Measurements from ENCODE around the gene BCAP31.
"Not testable (repeated sequence)": the region's sequence is repeated elsewhere in the genome, so short reads cannot be mapped to it uniquely, and the experiment has no call there.

BCAP31 gene

GRCh38 chrX:153707406-153707805 is 16.8 kb downstream of the BCAP31 start:
- DNase-seq: no peak

- DNase-seq: no peak
Observed at GRCh38 chrX:153706799-153707198, 17.4 kb downstream of the BCAP31 start.

- not testable (repeated sequence) for DNase-seq
Observed at GRCh38 chrX:153705403-153706060, 18.7 kb downstream of the BCAP31 start.

GRCh38 chrX:153704631-153705402 is 19.4 kb downstream of the BCAP31 start:
- DNase-seq: not testable (repeated sequence)

GRCh38 chrX:153704021-153704526 is 20.1 kb downstream of the BCAP31 start:
- no peak for DNase-seq

DNA sequence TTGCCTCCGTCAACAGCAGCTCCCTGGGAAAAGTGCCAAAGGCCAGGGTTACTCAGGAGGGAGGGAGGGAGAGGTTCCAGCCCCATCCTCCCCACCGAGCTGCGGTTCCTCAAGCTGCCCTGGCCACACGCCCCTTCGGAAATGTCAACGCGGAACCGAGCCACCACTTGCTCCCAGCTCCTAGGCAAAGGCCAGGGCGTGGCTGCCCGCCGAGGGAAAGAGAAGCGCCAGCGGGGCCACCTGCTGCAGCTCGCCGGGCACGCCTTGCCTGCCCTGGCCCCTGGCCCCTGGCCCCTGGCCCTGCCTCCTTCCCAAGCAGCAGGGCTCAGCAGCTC is 21.2 kb downstream of the BCAP31 start:
- no peak for DNase-seq

- DNase-seq: no peak
Observed at GRCh38 chrX:153702336-153703035, 21.7 kb downstream of the BCAP31 start.

GRCh38 chrX:153701706-153702105 is 22.5 kb downstream of the BCAP31 start:
- DNase-seq: no peak

DNA sequence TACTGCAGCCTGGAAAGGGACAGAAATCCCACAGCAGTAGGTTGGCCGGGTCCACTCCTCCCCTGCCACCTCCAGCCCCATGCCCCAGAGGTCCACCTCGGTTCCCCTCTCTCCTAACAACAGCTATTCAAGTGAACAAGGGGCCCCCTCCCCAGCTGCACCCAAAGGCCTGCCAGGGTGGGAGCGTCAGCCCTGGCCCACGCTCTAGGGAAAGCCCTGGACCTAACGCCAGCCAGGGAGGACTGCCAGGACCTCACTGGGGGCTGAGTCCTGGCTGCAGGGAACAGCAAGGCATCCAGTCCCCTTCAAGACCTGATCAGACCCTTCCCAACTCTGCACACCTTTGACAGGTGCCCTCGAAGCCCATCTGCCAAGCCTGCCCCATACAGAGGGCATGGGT is 23.2 kb downstream of the BCAP31 start:
- no peak for DNase-seq

- no peak for DNase-seq
Observed at GRCh38 chrX:153700376-153700945, 23.7 kb downstream of the BCAP31 start.

GRCh38 chrX:153699784-153700371 is 24.3 kb downstream of the BCAP31 start:
- DNase-seq: not testable (repeated sequence)

DNA sequence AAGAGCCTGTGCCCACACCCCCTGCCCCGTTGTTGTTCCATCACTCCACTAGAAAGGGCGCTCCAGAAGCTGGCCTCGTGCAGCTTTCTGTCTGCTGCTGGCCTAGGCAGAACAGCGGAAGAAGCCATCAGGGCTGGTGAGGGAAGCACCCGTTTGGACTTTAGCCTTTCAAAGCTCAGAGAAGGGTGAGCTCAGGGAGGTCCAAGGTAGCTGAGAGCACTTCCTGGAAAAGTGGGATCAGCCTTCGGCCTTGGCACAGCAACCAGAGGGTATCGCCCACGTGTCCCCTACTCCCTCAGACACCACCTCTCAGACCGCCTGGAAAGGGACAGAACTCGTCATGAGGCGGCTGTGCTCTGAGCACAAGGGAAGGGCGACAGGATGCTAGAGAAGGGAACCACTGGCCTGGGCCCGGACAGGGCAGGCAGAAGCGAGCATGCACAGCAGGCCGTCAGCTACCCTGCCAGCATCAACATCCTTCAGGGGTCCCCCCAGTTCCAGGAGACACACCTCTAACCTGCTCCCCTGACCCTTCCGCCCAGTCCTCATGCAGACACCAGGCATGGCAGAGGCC is 24.9 kb downstream of the BCAP31 start:
- DNase-seq: not testable (repeated sequence)

DNA sequence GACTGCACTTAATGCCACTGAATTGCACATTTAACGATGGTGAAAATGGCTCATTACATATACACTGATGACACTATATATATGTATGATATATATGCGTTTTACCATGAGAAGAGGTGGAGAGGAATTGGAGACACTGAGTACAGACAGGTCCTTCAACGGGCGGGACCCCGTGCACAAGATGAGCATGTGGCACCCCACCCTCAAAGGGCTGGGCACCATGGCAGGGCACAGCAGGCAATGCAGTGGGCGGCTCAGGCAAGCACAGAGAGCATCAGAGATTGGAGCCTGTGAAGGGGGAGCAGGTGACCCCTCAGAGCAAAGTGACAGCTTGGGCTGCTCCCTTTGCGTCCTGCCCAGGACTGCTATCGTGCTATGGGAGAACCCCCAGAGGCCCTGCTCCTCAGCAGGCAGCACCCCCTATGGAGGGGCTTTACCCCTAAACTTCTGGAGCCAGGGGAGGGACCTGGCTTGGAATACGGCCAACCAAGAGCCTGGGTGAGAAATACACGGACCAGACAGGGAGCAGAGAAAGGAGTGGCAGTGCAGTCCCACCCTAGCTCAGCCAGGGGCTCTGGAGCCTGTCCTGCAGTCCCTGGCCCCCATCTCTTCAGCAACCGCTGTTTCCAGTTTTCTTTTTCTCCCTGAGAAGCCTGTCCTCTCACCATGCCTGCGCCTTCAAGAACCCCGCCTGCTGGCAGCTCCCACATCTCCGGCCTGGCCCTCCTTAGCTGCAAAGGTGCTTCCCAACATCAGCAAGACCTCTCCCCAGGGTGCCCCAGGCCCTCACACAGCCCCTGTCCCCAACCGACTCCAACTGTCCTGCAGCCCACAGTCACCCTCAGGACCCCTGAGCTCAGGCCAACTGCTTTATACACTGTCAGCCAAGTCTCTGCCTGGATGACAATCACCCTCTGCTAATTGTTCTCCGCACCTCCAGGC is 26.0 kb downstream of the BCAP31 start:
- DNase-seq: no peak

DNA sequence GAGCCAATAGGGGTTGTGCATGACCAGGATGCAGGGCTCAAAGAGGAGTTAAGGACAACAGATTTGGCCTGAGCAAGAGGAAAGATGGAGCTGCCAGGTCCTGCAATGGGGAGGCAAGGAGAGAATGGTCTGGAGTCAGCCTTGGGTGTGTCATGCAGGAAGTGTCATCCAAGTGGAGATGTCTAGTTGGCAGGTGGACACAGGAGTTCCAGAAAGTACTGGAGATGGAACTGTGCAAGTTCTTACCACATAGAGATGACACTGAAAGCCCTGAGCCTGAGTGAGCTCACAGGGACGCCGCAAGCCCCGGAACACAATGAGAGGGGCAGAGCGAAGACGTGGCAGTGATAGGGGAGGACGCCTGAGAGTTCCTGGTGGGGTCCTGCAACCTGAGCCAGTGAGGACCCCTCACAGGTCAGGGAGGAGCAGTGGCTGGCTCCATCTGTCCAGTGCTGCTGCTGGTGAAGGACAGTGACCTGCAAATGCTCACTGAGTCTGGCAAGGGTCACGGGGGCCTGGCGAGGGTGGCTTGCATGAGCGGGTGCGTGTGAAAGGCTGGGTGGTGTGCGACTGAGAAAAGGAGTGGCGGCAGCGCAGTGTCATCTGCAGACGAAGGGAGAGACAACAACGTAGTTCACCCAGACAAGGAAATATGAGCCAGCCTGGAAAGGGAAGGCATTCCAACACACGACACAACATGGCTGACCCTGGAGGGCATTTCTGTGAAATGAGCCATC is 27.0 kb downstream of the BCAP31 start:
- not testable (repeated sequence) for DNase-seq

- not testable (repeated sequence) for DNase-seq
Observed at GRCh38 chrX:153696538-153696937, 27.6 kb downstream of the BCAP31 start.

DNA sequence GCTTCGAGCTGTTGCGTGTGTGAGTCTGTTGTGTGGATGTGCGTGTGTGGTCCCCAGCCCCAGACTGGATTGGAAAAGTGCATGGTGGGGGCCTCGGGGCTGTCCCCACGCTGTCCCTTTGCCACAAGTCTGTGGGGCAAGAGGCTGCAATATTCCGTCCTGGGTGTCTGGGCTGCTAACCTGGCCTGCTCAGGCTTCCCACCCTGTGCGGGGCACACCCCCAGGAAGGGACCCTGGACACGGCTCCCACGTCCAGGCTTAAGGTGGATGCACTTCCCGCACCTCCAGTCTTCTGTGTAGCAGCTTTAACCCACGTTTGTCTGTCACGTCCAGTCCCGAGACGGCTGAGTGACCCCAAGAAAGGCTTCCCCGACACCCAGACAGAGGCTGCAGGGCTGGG is 28.1 kb downstream of the BCAP31 start:
- DNase-seq: no peak

DNA sequence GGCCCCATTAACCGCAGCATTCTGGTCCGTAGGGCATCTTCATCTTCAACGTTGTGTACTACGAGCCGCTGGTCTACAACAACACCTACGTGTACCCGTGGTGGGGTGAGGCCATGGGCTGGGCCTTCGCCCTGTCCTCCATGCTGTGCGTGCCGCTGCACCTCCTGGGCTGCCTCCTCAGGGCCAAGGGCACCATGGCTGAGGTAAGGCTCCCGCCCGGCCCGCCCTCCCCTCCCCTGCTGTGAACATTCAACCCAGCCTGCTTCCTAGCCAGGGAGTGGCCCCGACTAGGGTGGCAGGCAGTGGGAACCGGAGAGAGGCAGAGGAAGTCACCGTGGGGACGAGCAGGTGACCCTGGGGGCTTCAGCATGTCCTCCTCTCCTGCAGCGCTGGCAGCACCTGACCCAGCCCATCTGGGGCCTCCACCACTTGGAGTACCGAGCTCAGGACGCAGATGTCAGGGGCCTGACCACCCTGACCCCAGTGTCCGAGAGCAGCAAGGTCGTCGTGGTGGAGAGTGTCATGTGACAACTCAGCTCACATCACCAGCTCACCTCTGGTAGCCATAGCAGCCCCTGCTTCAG is 29.4 kb downstream of the BCAP31 start:
- DNase-seq: no peak

DNA sequence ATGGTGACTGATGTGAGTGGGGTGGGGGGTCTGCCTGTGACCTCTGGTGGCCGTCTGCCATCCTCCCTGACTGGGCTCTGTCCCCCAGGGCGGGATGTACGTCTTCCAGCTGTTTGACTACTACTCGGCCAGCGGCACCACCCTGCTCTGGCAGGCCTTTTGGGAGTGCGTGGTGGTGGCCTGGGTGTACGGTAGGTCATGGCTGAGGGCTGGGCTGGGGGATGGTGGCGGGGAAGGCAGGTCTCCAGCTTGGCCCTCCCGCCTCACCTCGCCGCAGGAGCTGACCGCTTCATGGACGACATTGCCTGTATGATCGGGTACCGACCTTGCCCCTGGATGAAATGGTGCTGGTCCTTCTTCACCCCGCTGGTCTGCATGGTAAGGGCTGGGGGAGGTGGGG is 29.9 kb downstream of the BCAP31 start:
- not testable (repeated sequence) for DNase-seq

- no peak for DNase-seq
Observed at GRCh38 chrX:153693216-153694086, 30.7 kb downstream of the BCAP31 start.

Measured in kidney glomerular epithelial cell (primary cell).